GM19023 (cell line): Measurements from ENCODE around the gene CST8.
"Not testable (repeated sequence)": the region's sequence is repeated elsewhere in the genome, so short reads cannot be mapped to it uniquely, and the experiment has no call there.

Source experiments
- ATAC-seq: cut with Tn5 transposase; IDR thresholded peaks from one replicate; pipeline ENCODE4 v1.9.1; 2021; ENCODE audit warnings: mild to moderate bottlenecking, moderate library complexity; ENCODE audit not compliant: unreplicated experiment

CST8 gene

GRCh38 chr20:23490817-23491216, at the start of gene CST8:
TSS of gene CST8 (plus strand) at chr20:23491117. CDS start at chr20:23491668, 551 bp downstream.
- ATAC-seq, result no peak

- peak; percentile 70 for ATAC-seq
Measured at GRCh38 chr20:23441850-23442313, 49.0 kb upstream of the CST8 start.

GRCh38 chr20:23442436-23442835, 48.5 kb upstream of the CST8 start:
- ATAC-seq, result no peak

GRCh38 chr20:23444859-23445258, 46.1 kb upstream of the CST8 start:
- ATAC-seq, result no peak

GRCh38 chr20:23445596-23446217, 45.2 kb upstream of the CST8 start:
- ATAC-seq, result no peak

GRCh38 chr20:23446505-23446904, 44.4 kb upstream of the CST8 start:
- ATAC-seq, result peak; percentile 65

- no peak for ATAC-seq
Measured at GRCh38 chr20:23448167-23448566, 42.8 kb upstream of the CST8 start.

GRCh38 chr20:23449421-23449820, 41.5 kb upstream of the CST8 start:
- no peak for ATAC-seq

- ATAC-seq, result no peak
Measured at GRCh38 chr20:23450877-23451276, 40.0 kb upstream of the CST8 start.

GRCh38 chr20:23451956-23452487, 38.9 kb upstream of the CST8 start:
- no peak for ATAC-seq

GRCh38 chr20:23452776-23453175, 38.1 kb upstream of the CST8 start, which contains the start of gene CST11:
TSS of gene CST11 (minus strand) at chr20:23452876. CDS start at chr20:23452811, 65 bp downstream.
- no peak for ATAC-seq

- no peak for ATAC-seq
Measured at GRCh38 chr20:23453549-23454543, 37.1 kb upstream of the CST8 start.

GRCh38 chr20:23454816-23455215, 36.1 kb upstream of the CST8 start:
- no peak for ATAC-seq

- ATAC-seq, result no peak
Measured at GRCh38 chr20:23455639-23456038, 35.3 kb upstream of the CST8 start.

- ATAC-seq, result no peak
Measured at GRCh38 chr20:23456409-23456808, 34.5 kb upstream of the CST8 start.

- ATAC-seq, result no peak
Measured at GRCh38 chr20:23456873-23457272, 34.0 kb upstream of the CST8 start.

- ATAC-seq, result no peak
Measured at GRCh38 chr20:23459461-23460150, 31.3 kb upstream of the CST8 start.

- ATAC-seq, result no peak
Measured at GRCh38 chr20:23461180-23461579, 29.7 kb upstream of the CST8 start.

GRCh38 chr20:23466961-23467360, 24.0 kb upstream of the CST8 start:
- not testable (repeated sequence) for ATAC-seq

GRCh38 chr20:23472306-23472705, 18.6 kb upstream of the CST8 start:
- not testable (repeated sequence) for ATAC-seq

- ATAC-seq, result not testable (repeated sequence)
Measured at GRCh38 chr20:23473293-23473692, 17.6 kb upstream of the CST8 start.
